ENCODE measurements around the gene SYT5. TPM values are rescaled to one million over a fixed set of nuclear protein-coding genes. Genes with fewer than 3 reads are reported as not detected.

The SYT5 gene
- total RNA-seq, 1 experiment from 2014 or later: not detected

- Histone ChIP-seq H3K4me3 (ENCODE audit: low read length) (peak overlapping the region; percentile 48), H3K79me2 (ENCODE audit: low read length) (no peaks in the 10 kb centered on the region), H3K9me2 (replicated peaks; ENCODE audit: insufficient read depth, low read length) (no peaks in the 10 kb centered on the region), H3K27ac (ENCODE audit: low read length) (no peak overlapping the region), H3K9me3 (ENCODE audit: low read length) (peaks cover 15% of the 10 kb centered on the region), H2AFZ (ENCODE audit: low read length) (peak overlapping the region; percentile 52), H3K36me3 (ENCODE audit: insufficient read depth, low read length) (peaks cover 4% of the 10 kb centered on the region; the same call in 1 of the 2 replicates), H3K9ac (ENCODE audit: low read length) (no peak overlapping the region), H3K4me1 (ENCODE audit: low read length) (peaks cover under 1% of the 10 kb centered on the region; the same call in 1 of the 2 replicates), H3K4me2 (ENCODE audit: low read depth, low read length, poor library complexity, severe bottlenecking) (no peak overlapping the region), H4K20me1 (ENCODE audit: insufficient read depth, low read depth, low read length) (no peaks in the 10 kb centered on the region), H3K27me3 (ENCODE audit: low read length) (no peaks in the 10 kb centered on the region)
- peak; percentile 92 for DNase-seq
Measured at GRCh38 chr19:55152017-55152416, 28.1 kb downstream of the SYT5 start.

DNA sequence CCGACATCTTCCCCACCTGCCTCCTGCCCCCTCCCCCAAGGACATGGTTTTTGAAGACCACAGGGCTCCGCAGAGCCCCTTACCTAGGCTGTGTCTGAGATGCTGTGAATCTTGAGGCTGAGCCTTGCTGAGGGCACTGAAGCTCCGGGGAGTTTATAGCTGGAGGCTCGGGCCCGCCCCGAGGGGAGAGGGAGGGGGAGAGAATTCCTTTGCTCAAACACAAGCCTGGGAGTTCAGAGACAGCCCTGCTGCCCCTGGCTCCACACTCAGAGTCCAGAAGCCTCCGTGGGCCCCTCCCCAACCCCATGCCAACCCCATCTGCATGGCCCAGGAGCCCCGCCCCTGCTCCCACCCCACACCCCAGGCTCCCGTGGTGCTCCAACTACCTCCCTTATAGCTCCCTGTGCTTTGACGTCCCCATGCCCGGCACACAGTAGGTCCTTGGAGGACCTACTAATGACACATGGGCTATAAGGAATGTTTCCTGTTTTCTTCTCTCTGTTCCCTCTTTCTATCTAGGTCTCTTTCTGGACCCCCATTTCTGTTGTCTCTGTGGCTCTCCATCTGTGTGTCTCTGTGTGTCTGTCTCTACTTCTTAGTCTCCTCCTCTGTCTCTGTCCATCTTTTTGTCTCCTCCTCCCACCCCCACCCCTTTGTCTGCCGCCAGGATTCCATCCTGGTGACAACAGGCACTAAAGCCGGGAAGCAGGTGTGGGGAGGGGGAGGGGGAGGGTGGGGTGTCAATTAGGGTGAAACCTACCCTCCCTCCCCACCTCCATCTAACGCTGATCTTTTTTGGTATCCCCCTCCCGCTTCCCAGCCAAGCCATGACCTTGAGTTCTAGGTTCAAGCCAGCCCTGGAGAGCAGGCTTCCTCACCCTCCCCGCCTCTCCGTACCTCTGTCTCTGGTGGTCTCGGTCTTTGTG is 30.7 kb downstream of the SYT5 start, which contains the start of gene TNNT1:
Gene TNNT1 (minus strand): TSS at position 129 of the 926 bp plus-strand sequence. CDS start 2,049 bp downstream, outside the sequence.
- H3K4me1 ChIP-seq (ENCODE audit: low read length): peaks cover 9% of the 10 kb centered on the region

GRCh38 chr19:55147545-55148251 is 32.4 kb downstream of the SYT5 start:
- H3K36me3 ChIP-seq (ENCODE audit: insufficient read depth, low read length): peaks cover 4% of the 10 kb centered on the region; the same call in 1 of the 2 replicates
- no peak for DNase-seq
- peaks cover 9% of the 10 kb centered on the region for H3K4me1 ChIP-seq (ENCODE audit: low read length)
- no peak overlapping the region for H3K9ac ChIP-seq (ENCODE audit: low read length)
- no peaks in the 10 kb centered on the region for H3K79me2 ChIP-seq (ENCODE audit: low read length)
- no peaks in the 10 kb centered on the region for H4K20me1 ChIP-seq (ENCODE audit: insufficient read depth, low read depth, low read length)
- no peak overlapping the region for H3K4me2 ChIP-seq (ENCODE audit: low read depth, low read length, poor library complexity, severe bottlenecking)
- H3K9me3 ChIP-seq (ENCODE audit: low read length): peaks cover 10% of the 10 kb centered on the region
- H3K27ac ChIP-seq (ENCODE audit: low read length): no peak overlapping the region
- H2AFZ ChIP-seq (ENCODE audit: low read length): no peak overlapping the region
- no peaks in the 10 kb centered on the region for H3K27me3 ChIP-seq (ENCODE audit: low read length)
- H3K4me3 ChIP-seq (ENCODE audit: low read length): no peak overlapping the region
- H3K9me2 ChIP-seq (replicated peaks; ENCODE audit: insufficient read depth, low read length): no peaks in the 10 kb centered on the region

More for the DNA sequence above, 30.7 kb downstream of the SYT5 start, which contains the start of gene TNNT1:
- H3K79me2 ChIP-seq (ENCODE audit: low read length): no peaks in the 10 kb centered on the region
- no peaks in the 10 kb centered on the region for H3K27me3 ChIP-seq (ENCODE audit: low read length)
- H2AFZ ChIP-seq (ENCODE audit: low read length): no peak within 1 kb of the TSS
- H4K20me1 ChIP-seq (ENCODE audit: insufficient read depth, low read depth, low read length): no peaks in the 10 kb centered on the region
- peaks cover 15% of the 10 kb centered on the region for H3K9me3 ChIP-seq (ENCODE audit: low read length)
- H3K9me2 ChIP-seq (replicated peaks; ENCODE audit: insufficient read depth, low read length): no peaks in the 10 kb centered on the region
- no peak within 1 kb of the TSS for H3K27ac ChIP-seq (ENCODE audit: low read length)
- no peak within 1 kb of the TSS for H3K4me3 ChIP-seq (ENCODE audit: low read length)
- H3K4me2 ChIP-seq (ENCODE audit: low read depth, low read length, poor library complexity, severe bottlenecking): no peak within 1 kb of the TSS
- no peak for DNase-seq
- H3K9ac ChIP-seq (ENCODE audit: low read length): no peak within 1 kb of the TSS
- peaks cover 4% of the 10 kb centered on the region; the same call in 1 of the 2 replicates for H3K36me3 ChIP-seq (ENCODE audit: insufficient read depth, low read length)

- DNase-seq: no peak
- peak overlapping the region; percentile 69 for H3K4me2 ChIP-seq (ENCODE audit: low read depth, low read length, poor library complexity, severe bottlenecking)
- no peaks in the 10 kb centered on the region for H3K79me2 ChIP-seq (ENCODE audit: low read length)
- H3K4me3 ChIP-seq (ENCODE audit: low read length): peak overlapping the region; percentile 51; the same call in 1 of the 2 replicates
- no peak overlapping the region for H3K27ac ChIP-seq (ENCODE audit: low read length)
- H3K36me3 ChIP-seq (ENCODE audit: insufficient read depth, low read length): peaks cover 4% of the 10 kb centered on the region; the same call in 1 of the 2 replicates
- peaks cover 6% of the 10 kb centered on the region for H3K9me3 ChIP-seq (ENCODE audit: low read length)
- H3K27me3 ChIP-seq (ENCODE audit: low read length): no peaks in the 10 kb centered on the region
- H3K9ac ChIP-seq (ENCODE audit: low read length): peak overlapping the region; percentile 56
- peak overlapping the region; percentile 93; the same call in 1 of the 2 replicates for H2AFZ ChIP-seq (ENCODE audit: low read length)
- no peaks in the 10 kb centered on the region for H4K20me1 ChIP-seq (ENCODE audit: insufficient read depth, low read depth, low read length)
- H3K9me2 ChIP-seq (replicated peaks; ENCODE audit: insufficient read depth, low read length): no peaks in the 10 kb centered on the region
- H3K4me1 ChIP-seq (ENCODE audit: low read length): peaks cover 9% of the 10 kb centered on the region
Measured at GRCh38 chr19:55146705-55147273, 33.3 kb downstream of the SYT5 start.

- H3K4me1 ChIP-seq (ENCODE audit: low read length): peaks cover 9% of the 10 kb centered on the region
- H3K27me3 ChIP-seq (ENCODE audit: low read length): no peaks in the 10 kb centered on the region
- H3K79me2 ChIP-seq (ENCODE audit: low read length): no peaks in the 10 kb centered on the region
- no peaks in the 10 kb centered on the region for H4K20me1 ChIP-seq (ENCODE audit: insufficient read depth, low read depth, low read length)
- peak overlapping the region; percentile 93; the same call in 1 of the 2 replicates for H2AFZ ChIP-seq (ENCODE audit: low read length)
- DNase-seq: peak; percentile 92
- H3K4me2 ChIP-seq (ENCODE audit: low read depth, low read length, poor library complexity, severe bottlenecking): peak overlapping the region; percentile 69
- H3K9me3 ChIP-seq (ENCODE audit: low read length): peaks cover under 1% of the 10 kb centered on the region; the same call in 1 of the 2 replicates
- no peaks in the 10 kb centered on the region for H3K9me2 ChIP-seq (replicated peaks; ENCODE audit: insufficient read depth, low read length)
- peak overlapping the region; percentile 59; the same call in 1 of the 2 replicates for H3K4me3 ChIP-seq (ENCODE audit: low read length)
- H3K27ac ChIP-seq (ENCODE audit: low read length): no peak overlapping the region
- H3K9ac ChIP-seq (ENCODE audit: low read length): peak overlapping the region; percentile 56
- H3K36me3 ChIP-seq (ENCODE audit: insufficient read depth, low read length): no peaks in the 10 kb centered on the region
Measured at GRCh38 chr19:55146078-55146704, 33.9 kb downstream of the SYT5 start.

DNA sequence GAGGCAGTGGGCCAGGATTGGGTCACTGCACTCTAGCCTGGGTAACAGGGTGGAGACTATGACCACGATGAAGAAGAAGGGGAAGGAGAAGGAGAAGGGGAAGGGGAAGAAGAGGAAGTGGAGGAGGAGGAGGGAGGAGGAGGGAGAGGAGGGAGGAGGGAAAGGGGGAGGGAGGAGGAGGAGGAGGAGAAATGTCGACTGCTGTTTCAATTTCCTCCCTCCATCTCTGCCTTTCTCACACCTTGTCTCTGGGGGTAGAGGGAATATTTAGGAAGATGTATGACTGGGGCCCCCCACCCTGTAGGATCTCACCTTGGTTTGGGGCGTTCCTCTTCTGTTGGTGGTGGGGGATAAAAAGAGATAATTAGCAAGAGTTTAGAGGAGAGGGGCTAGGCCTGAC is 34.9 kb downstream of the SYT5 start:
- peaks cover 9% of the 10 kb centered on the region for H3K4me1 ChIP-seq (ENCODE audit: low read length)
- H3K27ac ChIP-seq (ENCODE audit: low read length): no peak overlapping the region
- DNase-seq: no peak
- H4K20me1 ChIP-seq (ENCODE audit: insufficient read depth, low read depth, low read length): no peaks in the 10 kb centered on the region
- no peaks in the 10 kb centered on the region for H3K79me2 ChIP-seq (ENCODE audit: low read length)
- no peak overlapping the region for H2AFZ ChIP-seq (ENCODE audit: low read length)
- no peak overlapping the region for H3K4me3 ChIP-seq (ENCODE audit: low read length)
- no peak overlapping the region for H3K4me2 ChIP-seq (ENCODE audit: low read depth, low read length, poor library complexity, severe bottlenecking)
- H3K36me3 ChIP-seq (ENCODE audit: insufficient read depth, low read length): no peaks in the 10 kb centered on the region
- no peak overlapping the region for H3K9ac ChIP-seq (ENCODE audit: low read length)
- no peaks in the 10 kb centered on the region for H3K27me3 ChIP-seq (ENCODE audit: low read length)
- no peaks in the 10 kb centered on the region for H3K9me2 ChIP-seq (replicated peaks; ENCODE audit: insufficient read depth, low read length)
- H3K9me3 ChIP-seq (ENCODE audit: low read length): no peaks in the 10 kb centered on the region

DNA sequence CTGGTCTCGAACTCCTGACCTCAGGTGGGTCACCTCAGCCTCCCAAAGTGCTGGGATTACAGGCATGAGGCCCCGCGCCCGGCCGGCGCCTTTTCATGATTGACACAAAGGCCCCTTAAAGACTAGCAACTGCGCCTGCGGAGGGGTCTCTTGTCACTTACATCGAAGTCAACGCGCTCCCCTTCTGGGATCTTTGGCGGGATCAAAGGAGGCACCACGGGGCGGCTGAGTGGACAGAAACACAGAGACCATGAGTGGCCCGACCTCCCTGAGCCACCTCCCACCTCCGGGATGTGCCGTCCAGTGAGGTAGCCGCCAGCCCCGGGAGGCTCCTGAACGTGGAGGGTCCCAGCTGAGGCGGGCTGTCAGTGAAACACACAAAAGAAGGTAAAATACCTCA is 38.4 kb downstream of the SYT5 start:
- Histone ChIP-seq H3K4me2 (ENCODE audit: low read depth, low read length, poor library complexity, severe bottlenecking) (no peak overlapping the region), H3K27ac (ENCODE audit: low read length) (no peak overlapping the region)

More for the DNA sequence above, 38.4 kb downstream of the SYT5 start:
- DNase-seq: no peak
- no peaks in the 10 kb centered on the region for H3K27me3 ChIP-seq (ENCODE audit: low read length)
- H3K4me1 ChIP-seq (ENCODE audit: low read length): peaks cover 5% of the 10 kb centered on the region
- no peak overlapping the region for H3K9ac ChIP-seq (ENCODE audit: low read length)
- no peaks in the 10 kb centered on the region for H4K20me1 ChIP-seq (ENCODE audit: insufficient read depth, low read depth, low read length)
- H3K9me3 ChIP-seq (ENCODE audit: low read length): no peaks in the 10 kb centered on the region
- no peaks in the 10 kb centered on the region for H3K79me2 ChIP-seq (ENCODE audit: low read length)
- H3K4me3 ChIP-seq (ENCODE audit: low read length): no peak overlapping the region
- no peak overlapping the region for H2AFZ ChIP-seq (ENCODE audit: low read length)
- no peaks in the 10 kb centered on the region for H3K9me2 ChIP-seq (replicated peaks; ENCODE audit: insufficient read depth, low read length)
- no peaks in the 10 kb centered on the region for H3K36me3 ChIP-seq (ENCODE audit: insufficient read depth, low read length)

Measured in Karpas-422 (cell line).